ENCODE measurements around the gene PA2G4. TPM values are rescaled to one million over a fixed set of nuclear protein-coding genes. Genes with fewer than 3 reads are reported as not detected.
"Not testable (repeated sequence)": the region's sequence is repeated elsewhere in the genome, so short reads cannot be mapped to it uniquely, and the experiment has no call there.

Gene PA2G4
- polyA plus RNA-seq, 4 donors: 148 to 165 (median 156) TPM

DNA sequence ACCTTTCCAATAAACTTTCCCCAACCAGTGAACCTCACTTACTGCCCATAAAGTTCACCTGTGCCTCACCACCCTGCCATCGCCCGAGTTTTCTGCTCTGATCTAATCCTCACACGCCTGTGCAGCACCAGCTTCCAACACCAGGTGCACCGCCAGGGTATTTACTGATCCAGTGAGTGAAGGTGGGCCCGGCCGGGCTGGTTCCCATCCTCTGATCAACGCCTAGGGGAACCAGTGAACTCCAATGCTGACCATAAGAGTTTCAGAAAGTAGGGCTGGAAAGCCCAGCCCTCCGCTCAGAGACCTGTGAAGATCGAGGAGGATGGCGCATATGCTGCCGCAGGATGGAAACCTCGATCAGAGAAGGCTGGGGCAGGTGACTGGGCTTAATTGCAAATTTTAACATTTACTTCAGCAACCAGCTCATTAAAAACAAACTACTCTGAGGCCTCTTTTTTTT is 47.3 kb downstream of the PA2G4 start:
- DNase-seq (ENCODE audit: low read depth in 4 of 4, low spot score in 2 of 4): no peak

DNA sequence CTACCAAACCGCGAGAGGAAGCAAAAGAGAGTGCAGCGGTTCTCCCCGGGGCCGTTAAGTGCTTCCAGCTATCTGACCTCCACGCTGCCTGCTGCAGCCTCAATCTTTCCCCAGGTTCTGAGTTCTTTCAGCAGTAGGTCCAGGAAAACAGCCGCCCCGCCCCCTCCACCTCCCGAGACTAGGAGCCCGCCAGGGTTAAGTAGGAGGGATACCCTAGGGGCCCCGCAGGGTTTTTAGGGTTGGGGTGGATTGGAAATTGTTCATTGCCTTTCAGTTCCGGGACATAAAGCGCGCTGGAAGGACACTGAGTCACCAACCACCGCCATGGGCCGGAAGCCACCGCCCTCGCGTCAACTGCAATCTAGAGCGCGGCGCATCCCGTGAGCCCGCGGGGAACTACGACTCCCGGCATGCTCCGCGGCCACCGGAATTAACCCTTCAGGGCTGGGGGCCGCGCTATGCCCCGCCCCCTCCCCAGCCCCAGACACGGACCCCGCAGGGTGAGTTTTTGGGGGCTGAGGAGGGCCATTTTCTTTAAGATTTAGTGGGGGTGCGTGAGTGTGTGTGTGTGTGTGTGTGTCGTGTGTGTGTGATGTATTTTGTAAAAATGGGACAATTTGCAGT is 47.9 kb downstream of the PA2G4 start, which contains the start of gene MYL6B:
Gene MYL6B (plus strand): TSS at position 456 of the 624 bp plus-strand sequence. CDS start 1,332 bp downstream, outside the sequence.
- DNase-seq (ENCODE audit: low read depth in 4 of 4, low spot score in 2 of 4): peak; percentile 68 to 89 (median 79)

- no peak for DNase-seq (ENCODE audit: low read depth in 4 of 4, low spot score in 2 of 4)
Measured at GRCh38 chr12:56152756-56153677, 48.7 kb downstream of the PA2G4 start.

- no peak for DNase-seq (ENCODE audit: low read depth in 4 of 4, low spot score in 2 of 4)
Measured at GRCh38 chr12:56153678-56154065, 49.3 kb downstream of the PA2G4 start.

GRCh38 chr12:56154246-56154771 is 50.0 kb downstream of the PA2G4 start:
- DNase-seq (ENCODE audit: low read depth in 4 of 4, low spot score in 2 of 4): no peak

DNA sequence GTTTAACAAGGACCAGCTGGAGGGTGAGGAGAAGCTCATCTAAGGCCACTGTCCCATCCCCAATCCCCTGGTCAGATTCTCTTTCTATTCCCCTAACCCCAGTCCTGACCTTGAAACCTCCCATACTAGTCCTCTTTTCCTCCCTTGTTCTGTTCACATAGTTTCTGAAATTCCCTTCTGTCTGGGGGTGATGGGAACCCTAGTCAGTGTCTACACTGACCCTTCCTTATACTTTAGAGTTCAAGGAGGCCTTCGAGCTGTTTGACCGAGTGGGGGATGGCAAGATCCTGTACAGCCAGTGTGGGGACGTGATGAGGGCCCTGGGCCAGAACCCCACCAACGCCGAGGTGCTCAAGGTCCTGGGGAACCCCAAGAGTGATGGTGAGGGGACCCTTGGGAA is 50.5 kb downstream of the PA2G4 start:
- no peak for DNase-seq (ENCODE audit: low read depth in 4 of 4, low spot score in 2 of 4)

DNA sequence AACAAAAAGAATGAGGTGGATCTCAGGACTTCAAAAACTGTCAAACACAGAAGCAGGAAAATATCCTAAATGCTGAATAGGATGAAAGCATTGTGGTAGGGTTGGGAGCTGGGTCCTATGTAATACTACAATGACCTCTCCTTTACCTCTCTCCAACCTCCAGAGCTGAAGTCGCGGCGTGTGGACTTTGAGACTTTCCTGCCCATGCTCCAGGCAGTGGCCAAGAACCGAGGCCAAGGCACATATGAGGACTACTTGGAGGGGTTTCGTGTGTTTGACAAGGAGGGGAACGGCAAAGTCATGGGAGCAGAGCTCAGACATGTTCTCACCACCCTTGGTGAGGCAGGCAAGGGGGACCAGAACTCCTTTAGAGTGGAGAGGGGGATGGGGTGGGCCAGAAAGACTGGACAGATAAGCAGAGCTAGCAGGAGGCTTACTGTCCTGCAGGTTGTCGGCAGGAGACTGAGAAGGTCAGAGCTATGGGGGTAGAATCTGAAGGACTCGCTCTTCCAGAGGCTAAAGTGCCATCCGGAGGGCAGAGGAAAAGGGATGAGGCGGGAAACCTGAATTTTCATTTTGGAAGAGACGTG is 51.0 kb downstream of the PA2G4 start:
- DNase-seq (ENCODE audit: low read depth in 4 of 4, low spot score in 2 of 4): no peak

DNA sequence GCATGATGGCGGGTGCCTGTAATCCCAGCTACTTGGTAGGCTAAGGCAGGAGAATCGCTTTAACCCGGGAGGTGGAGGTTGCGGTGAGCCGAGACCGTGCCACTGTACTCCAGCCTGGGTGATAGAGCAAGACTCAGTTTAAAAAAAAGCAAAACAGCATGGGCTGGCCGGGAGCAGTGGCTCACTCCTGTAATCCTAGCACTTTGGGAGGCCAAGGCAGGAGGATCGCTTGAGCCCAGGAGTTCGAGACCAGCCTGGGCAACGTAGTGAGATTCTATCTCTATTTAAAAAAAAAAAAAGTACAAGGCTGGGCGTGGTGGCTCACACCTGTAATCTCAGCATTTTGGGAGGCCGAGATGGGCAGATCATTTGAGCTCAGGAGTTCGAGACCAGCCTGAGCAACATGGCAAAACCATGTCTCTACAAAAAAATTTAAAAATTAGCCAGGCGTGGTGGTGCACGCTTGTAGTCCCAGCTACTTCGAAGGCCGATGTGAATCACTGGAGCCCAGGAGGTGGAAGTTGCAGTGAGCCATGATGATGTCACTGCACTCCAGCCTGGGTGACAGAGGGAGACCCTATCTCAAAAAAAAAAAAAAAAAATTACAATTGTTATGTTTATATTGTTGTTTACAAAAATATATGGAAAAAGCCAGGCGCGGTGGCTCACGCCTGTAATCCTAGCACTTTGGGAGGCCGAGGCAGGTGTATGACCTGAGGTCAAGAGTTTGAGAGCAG is 52.3 kb downstream of the PA2G4 start:
- DNase-seq (ENCODE audit: low read depth in 4 of 4, low spot score in 2 of 4): not testable (repeated sequence)

- peak; percentile 81 to 86 (median 84) for DNase-seq (ENCODE audit: low read depth in 4 of 4, low spot score in 2 of 4)
Measured at GRCh38 chr12:56157201-56158028, 53.1 kb downstream of the PA2G4 start.

DNA sequence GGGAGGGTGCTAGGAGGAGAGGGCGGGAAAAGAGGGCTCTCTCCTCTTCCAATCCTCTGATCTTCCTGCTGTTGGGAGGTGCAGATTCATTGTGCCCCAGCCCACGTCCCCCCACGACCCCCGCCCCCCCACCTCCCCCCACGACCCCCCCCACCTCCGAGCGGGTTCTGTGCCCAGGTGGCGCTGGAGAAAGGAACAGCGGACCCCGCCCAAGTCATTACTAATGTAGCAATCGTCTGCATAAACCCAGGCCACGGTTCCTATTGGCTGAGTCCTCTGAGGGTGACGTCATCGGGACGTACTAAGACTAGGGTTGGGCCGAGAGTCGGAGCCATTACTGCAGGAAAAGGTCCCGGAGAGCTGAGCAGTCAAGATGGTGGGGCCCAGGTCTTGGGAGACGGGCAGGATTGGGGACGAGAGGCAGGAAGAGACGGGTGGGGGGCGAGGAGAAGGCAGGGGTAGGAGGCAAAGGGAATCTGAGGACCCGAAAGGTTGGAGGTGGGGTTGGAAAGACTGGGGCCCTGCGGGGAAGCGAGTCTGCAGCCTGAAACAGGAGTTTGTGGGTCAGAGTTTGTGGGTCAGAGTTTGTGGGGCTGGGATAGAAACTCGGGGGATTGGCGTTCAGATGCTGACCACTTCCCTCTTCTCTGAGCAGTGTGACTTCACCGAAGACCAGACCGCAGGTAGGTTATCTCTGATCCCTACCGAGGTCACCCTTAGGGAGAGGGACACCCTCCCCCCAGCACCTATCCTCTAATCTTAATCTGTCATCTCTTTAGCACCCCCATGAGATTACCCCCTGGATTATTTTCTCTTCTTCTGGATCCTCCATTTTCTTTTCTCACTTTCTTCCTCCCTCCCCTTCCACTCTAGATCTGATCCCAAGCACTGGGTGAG is 53.9 kb downstream of the PA2G4 start, which contains the start of gene MYL6:
Gene MYL6 (plus strand): TSS at position 331 of the 897 bp plus-strand sequence. CDS start 43 bp downstream, at position 374.
- peak; percentile 92 to 98 (median 94) for DNase-seq (ENCODE audit: low read depth in 4 of 4, low spot score in 2 of 4)

DNA sequence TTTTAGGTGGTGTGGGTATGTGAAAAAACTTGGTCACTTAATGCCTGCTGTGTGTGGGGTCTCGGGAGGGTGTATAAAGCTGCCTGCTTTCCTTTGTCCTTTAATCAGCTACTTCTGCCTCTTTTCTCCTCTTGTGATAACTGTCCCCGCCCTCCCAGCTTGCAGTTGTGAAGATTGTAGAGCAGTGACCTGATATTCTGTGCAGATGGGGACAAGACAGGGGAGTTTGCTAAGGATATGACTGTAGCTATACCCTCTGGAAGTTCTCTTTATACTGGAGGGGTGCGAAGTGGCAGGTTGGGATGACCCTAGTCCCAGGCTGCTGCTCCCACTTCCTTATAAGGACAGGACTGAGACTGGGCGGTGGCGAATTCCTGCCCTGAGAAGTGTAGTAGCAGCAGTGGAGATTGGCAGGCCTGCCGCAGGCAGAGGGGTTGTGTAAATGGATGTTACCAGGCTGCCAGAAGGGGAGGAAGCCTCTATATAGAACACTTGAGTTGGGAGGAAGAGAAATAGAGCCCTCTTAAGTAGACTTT is 54.6 kb downstream of the PA2G4 start:
- DNase-seq (ENCODE audit: low read depth in 4 of 4, low spot score in 2 of 4): peak in 2 of 4 donors; percentile 32 to 41

DNA sequence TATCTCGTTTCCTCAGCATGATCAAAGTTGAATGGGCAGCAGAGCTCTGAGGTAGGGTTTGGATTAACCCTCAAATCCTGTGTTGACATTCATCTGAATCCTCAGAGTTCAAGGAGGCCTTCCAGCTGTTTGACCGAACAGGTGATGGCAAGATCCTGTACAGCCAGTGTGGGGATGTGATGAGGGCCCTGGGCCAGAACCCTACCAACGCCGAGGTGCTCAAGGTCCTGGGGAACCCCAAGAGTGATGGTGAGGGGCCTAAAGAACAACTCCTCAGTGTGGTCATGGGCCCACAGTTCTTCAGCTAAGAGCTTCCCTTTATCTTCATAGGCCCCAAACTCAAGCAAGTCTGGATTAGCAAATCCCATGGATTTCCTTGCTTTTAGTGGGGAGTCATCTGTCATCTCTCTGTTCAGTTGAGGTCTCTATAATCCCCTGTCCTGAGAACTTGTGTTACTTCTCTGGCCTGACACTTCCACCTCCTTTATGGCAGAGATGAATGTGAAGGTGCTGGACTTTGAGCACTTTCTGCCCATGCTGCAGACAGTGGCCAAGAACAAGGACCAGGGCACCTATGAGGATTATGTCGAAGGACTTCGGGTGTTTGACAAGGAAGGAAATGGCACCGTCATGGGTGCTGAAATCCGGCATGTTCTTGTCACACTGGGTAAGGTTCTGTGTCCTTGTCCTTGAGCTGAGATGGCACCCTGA is 55.3 kb downstream of the PA2G4 start:
- no peak for DNase-seq (ENCODE audit: low read depth in 4 of 4, low spot score in 2 of 4)

DNA sequence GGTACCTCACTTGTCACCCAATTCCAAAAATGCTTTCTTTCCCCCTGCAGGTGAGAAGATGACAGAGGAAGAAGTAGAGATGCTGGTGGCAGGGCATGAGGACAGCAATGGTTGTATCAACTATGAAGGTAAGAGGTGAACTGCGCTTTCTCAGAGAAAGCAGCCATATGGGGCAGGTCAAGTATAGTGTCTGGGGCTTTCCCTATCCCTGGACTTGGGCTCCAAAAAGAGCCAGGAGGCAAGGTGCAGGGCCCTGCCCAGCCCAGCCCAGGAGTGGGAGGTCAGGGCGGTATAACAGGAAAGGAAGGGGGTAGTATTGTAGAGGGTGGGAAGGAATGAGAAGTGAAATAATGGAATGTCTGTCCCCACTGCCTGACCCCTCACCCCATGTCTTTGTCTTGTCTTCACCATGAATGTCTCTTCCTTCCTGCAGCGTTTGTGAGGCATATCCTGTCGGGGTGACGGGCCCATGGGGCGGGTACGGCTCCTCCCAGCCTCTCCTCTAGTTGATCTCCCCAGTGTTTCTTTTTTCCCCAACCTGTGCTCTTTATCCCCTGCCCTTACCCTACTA is 55.9 kb downstream of the PA2G4 start:
- DNase-seq (ENCODE audit: low read depth in 4 of 4, low spot score in 2 of 4): no peak

DNA sequence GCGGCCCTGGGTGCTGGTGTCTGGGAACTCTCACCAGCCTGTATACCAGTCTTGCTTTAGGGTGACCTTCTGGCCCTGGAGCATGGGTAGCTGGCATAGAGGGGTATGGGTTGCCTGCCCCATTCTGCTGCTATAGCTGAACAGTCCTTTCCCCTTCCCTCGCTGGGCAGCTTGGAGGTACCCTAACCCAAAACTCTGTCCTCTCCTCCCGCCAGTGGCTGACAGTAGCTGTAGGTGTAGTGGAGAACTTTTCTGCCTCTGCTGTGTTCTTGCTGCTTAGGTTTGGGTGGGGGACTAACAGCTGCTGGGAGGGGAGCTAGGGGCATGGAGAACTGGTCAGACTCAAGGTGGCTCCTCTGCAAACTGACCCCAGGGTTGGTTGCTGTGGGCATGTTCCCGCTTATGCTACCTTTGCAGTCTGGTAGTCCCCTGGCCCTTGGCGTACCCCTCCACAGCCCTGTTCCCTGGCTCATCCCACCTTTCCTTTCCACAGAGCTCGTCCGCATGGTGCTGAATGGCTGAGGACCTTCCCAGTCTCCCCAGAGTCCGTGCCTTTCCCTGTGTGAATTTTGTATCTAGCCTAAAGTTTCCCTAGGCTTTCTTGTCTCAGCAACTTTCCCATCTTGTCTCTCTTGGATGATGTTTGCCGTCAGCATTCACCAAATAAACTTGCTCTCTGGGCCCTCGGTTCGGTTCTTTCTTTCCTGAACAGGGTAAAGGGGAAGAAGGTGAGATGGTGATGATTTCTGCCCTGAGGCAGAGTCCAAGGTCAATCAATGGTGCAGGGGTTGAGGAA is 56.7 kb downstream of the PA2G4 start:
- DNase-seq (ENCODE audit: low read depth in 4 of 4, low spot score in 2 of 4): no peak

GRCh38 chr12:56161690-56162351 is 57.5 kb downstream of the PA2G4 start:
- DNase-seq (ENCODE audit: low read depth in 4 of 4, low spot score in 2 of 4): no peak

Data from left renal cortex interstitium (tissue), 4 donors.